Thymus (tissue), 11 donors: ENCODE data around the gene SULT6B1. TPM values are rescaled to one million over a fixed set of nuclear protein-coding genes. Genes with fewer than 3 reads are reported as not detected.
"Not testable (repeated sequence)": the region's sequence is repeated elsewhere in the genome, so short reads cannot be mapped to it uniquely, and the experiment has no call there.

ENCODE experiments used
- DNase-seq, 9 donors: peaks; one replicate each; pipeline ENCODE4 v3.0.0-alpha.2; 2013; ENCODE audit warnings: low spot score in 9 of 9, low read depth in 6 of 9, missing footprints in 1 of 9
- H3K27ac ChIP-seq, 2 donors: one replicate each; pipeline ENCODE4 v1.5.1; 2013; ENCODE audit warnings: control low read depth in 1 of 2, low read depth in 1 of 2, low read length in 1 of 2, mild to moderate bottlenecking in 1 of 2, moderate library complexity in 1 of 2
- H3K27me3 ChIP-seq, 2 donors: one replicate each; pipeline ENCODE4 v1.5.1; 2013; ENCODE audit warnings: low read length in 1 of 2; ENCODE audit not compliant: control insufficient read depth in 2 of 2, insufficient read depth in 1 of 2
- H3K36me3 ChIP-seq, 2 donors: one replicate each; pipeline ENCODE4 v1.5.1; 2013; ENCODE audit warnings: low read length in 1 of 2, mild to moderate bottlenecking in 1 of 2, moderate library complexity in 1 of 2; ENCODE audit not compliant: control insufficient read depth in 2 of 2, insufficient read depth in 2 of 2
- H3K4me1 ChIP-seq, 2 donors: one replicate each; pipeline ENCODE4 v1.5.1; 2013; ENCODE audit warnings: low read length in 2 of 2; ENCODE audit not compliant: control insufficient read depth in 2 of 2, insufficient read depth in 2 of 2
- H3K4me3 ChIP-seq, 2 donors: one replicate each; pipeline ENCODE4 v1.5.1; 2013; ENCODE audit warnings: low read length in 2 of 2, control low read depth in 1 of 2, mild to moderate bottlenecking in 1 of 2
- H3K9me3 ChIP-seq, 2 donors: one replicate each; pipeline ENCODE4 v1.5.1; 2013; ENCODE audit warnings: low read length in 1 of 2, mild to moderate bottlenecking in 1 of 2; ENCODE audit not compliant: control insufficient read depth in 2 of 2, insufficient read depth in 1 of 2
- WGBS: extraction: QIAGEN DNeasy Blood & Tissue Kit; methylation state at CpG from one replicate; pipeline ENCODE4 v1.1.7; 2013; 5-methylcytosine and 5-hydroxymethylcytosine counted together
- polyA plus RNA-seq: library from polyadenylated mRNA; stranded (reverse); fragments of 200-250 nt; gene quantifications from one replicate; pipeline ENCODE4 v1.2.3, GENCODE V29; 2013
- total RNA-seq: library from RNA; stranded (reverse); fragments of 120-200 nt; gene quantifications from one replicate; pipeline ENCODE4 v1.2.4, GENCODE V29; 2013
- donor health status: healthy.

SULT6B1 gene
- total and polyA plus RNA-seq, 2 donors: not detected

DNA sequence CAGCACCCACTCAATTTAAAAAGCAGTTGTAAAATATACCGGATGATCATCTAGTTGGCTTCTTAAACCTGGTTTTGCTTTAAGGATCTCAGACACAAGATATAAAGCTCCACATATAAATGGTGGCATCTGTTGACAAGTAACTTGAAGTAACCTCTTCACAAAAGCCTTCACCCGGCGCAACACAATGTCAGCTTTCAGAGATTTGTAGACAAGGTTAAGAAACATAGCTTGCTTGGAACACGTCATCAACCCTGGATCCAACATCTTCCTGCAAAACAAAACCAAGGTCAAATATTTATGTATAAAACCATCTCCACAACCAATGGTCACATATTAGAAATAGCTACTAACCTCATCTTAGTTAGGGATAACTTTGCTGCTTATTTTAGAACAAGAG lies 34.7 kb upstream of the SULT6B1 start:
- Histone ChIP-seq H3K36me3 (peaks cover 29 to 65% of the 10 kb centered on the region in 2 donors), H3K27ac (no peak overlapping the region), H3K4me3 (no peak overlapping the region), H3K9me3 (no peaks in the 10 kb centered on the region), H3K4me1 (no peaks in the 10 kb centered on the region), H3K27me3 (no peaks in the 10 kb centered on the region)
- no peak for DNase-seq
- WGBS: 96% methylated on average over 4 of the region's 4 CpGs

DNA sequence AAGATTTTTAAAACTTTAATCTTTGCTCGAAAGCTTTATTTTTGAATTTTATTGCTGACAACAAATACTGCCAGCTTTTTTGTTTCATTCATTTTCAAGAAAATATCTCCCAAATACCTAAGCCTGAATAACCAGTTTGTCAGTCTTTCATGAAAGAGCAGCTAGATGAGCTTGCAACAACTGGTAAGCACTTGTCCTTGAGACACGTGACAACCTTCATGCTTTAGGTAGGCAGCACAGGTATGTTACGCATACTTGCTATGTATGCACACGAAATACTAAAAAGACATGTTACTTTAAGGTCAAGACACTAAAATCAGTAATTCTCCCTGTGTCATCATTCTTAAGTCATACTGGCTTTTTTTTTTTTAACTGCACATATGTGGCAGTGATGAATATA lies 30.6 kb upstream of the SULT6B1 start:
- no peak for DNase-seq
- Histone ChIP-seq H3K4me3 (no peak overlapping the region), H3K27me3 (no peaks in the 10 kb centered on the region), H3K4me1 (no peaks in the 10 kb centered on the region), H3K27ac (no peak overlapping the region), H3K36me3 (peaks cover 22 to 74% of the 10 kb centered on the region in 2 donors), H3K9me3 (no peaks in the 10 kb centered on the region)
- 96% methylated on average over 4 of the region's 4 CpGs for WGBS

DNA sequence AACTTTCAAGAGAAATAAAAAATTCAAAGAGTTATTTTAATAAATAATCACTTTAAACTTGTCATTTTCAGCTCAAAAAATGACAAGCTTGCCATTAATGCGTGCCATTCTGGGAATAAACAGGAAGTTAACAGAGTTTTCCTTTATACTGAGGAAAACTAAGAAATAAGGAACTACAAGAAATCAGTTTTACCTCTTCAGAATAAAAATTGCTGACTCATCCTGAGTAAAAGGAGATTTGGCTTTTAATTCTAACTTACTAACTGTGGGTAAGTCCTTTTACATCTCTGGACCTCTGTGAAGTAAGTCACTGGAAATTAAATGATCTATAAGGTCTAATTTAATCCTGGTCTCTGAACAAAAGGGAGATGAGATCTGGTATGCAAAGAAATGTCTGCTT lies 26.8 kb upstream of the SULT6B1 start:
- H3K9me3 ChIP-seq: no peaks in the 10 kb centered on the region
- H3K27ac ChIP-seq: no peak overlapping the region
- no peaks in the 10 kb centered on the region for H3K27me3 ChIP-seq
- DNase-seq: no peak
- no peak overlapping the region for H3K4me3 ChIP-seq
- no peaks in the 10 kb centered on the region for H3K4me1 ChIP-seq
- WGBS: 59% methylated on average over 1 of the region's 1 CpG
- H3K36me3 ChIP-seq: peaks cover 17 to 70% of the 10 kb centered on the region in 2 donors

DNA sequence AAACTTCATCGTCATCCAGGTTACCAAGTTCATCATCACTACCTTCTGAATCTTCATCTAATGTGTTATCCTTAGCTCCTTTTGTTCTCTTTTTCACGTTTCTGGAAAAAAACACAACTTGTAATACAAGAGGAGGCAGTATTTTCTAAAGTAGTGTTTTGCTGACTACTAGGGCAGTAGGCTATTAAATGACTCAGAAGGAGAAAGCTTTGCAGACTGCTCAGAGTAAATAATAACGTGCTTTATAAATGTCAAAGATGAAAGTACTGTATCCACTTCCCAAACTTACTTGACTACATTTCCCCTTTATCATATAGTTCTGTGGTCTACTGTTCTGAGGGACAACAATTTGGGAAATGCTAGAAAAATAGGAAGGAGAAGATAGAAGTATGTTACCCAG lies 23.5 kb upstream of the SULT6B1 start:
- H3K27ac ChIP-seq: no peak overlapping the region
- WGBS: 94% methylated on average over 3 of the region's 3 CpGs
- no peaks in the 10 kb centered on the region for H3K4me1 ChIP-seq
- no peak for DNase-seq
- H3K36me3 ChIP-seq: peaks cover 13 to 81% of the 10 kb centered on the region in 2 donors
- no peak overlapping the region for H3K4me3 ChIP-seq
- H3K9me3 ChIP-seq: no peaks in the 10 kb centered on the region
- H3K27me3 ChIP-seq: no peaks in the 10 kb centered on the region

DNA sequence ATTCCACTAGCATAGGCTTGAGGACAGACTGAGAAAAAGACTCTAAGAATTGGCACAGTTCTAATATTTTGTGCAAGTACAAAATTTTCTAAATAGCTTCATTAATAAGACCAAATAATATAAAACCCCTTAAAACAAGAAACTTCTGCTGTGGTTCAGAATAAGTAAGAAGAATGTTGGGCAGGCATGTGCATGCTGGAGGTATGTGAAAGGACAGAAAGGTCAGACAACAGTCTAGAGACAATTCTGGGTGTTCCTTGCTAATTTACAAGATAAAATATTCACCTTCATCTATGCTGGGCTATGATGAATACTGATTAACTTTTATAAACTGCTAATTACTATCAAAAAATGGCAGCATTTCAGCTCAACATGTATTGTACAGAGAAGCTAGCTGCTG lies 22.7 kb upstream of the SULT6B1 start:
- H3K4me3 ChIP-seq: no peak overlapping the region
- no peak overlapping the region for H3K27ac ChIP-seq
- H3K9me3 ChIP-seq: peaks cover 0 to 4% of the 10 kb centered on the region in 2 donors
- H3K27me3 ChIP-seq: no peaks in the 10 kb centered on the region
- no peaks in the 10 kb centered on the region for H3K4me1 ChIP-seq
- no peak for DNase-seq
- H3K36me3 ChIP-seq: peaks cover 16 to 81% of the 10 kb centered on the region in 2 donors

DNA sequence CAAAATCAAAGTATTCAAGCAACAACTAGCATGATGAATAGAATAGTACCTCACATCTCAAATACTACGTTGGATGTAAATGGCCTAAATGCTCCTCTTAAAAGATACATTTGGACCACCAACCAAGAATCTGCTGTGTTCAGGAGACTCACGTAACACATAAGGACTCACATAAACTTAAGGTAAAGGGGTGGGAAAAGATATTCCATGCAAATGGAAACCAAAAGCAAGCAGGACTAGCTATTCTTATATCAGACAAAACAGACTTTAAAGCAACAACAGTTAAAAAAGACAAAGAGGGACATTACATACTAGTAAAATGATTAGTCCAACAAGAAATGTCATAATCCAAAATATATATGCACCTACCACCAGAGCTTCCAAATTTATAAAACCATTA lies 18.3 kb upstream of the SULT6B1 start:
- not testable (repeated sequence) for H3K4me1 ChIP-seq, H3K4me3 ChIP-seq, DNase-seq, H3K27ac ChIP-seq, H3K27me3 ChIP-seq, H3K9me3 ChIP-seq
- peaks cover 26 to 88% of the 10 kb centered on the region in 2 donors for H3K36me3 ChIP-seq
- 99% methylated on average over 2 of the region's 2 CpGs for WGBS

DNA sequence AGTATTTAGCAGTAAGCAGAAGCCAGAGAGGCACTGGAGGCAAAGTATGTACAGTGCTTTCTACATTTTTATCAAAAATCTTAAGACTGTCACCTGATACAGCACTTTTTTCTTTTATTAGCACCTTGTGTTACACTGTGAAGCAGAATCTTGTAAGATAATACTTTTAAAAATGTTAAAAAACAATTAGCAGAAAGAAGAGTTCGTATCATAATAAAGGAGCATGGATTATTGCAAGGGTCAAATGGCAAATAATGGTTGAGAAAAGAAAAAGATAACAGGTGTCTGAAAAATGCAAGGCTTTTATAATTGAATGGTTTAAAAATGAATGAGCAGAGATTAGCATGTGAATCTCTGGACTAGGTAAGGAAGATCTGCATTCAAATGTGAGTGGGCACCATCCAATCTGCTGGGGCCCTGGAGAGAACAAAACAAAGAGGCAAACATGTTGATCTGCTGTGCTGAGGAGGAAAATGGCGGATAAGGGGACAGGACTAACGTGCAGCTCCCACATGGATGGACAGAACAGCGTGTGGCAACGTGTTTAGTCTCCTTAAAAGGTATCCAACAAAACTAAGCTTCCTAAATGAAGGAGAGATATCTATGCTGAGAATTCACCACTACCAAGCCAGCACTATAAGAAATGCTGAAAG lies 17.3 kb upstream of the SULT6B1 start:
- Histone ChIP-seq H3K4me1 (no peaks in the 10 kb centered on the region), H3K27ac (no peak overlapping the region), H3K36me3 (peaks cover 23 to 84% of the 10 kb centered on the region in 2 donors), H3K4me3 (no peak overlapping the region), H3K27me3 (no peaks in the 10 kb centered on the region), H3K9me3 (peaks cover 0 to 5% of the 10 kb centered on the region in 2 donors)
- WGBS: 98% methylated on average over 5 of the region's 5 CpGs
- no peak for DNase-seq

DNA sequence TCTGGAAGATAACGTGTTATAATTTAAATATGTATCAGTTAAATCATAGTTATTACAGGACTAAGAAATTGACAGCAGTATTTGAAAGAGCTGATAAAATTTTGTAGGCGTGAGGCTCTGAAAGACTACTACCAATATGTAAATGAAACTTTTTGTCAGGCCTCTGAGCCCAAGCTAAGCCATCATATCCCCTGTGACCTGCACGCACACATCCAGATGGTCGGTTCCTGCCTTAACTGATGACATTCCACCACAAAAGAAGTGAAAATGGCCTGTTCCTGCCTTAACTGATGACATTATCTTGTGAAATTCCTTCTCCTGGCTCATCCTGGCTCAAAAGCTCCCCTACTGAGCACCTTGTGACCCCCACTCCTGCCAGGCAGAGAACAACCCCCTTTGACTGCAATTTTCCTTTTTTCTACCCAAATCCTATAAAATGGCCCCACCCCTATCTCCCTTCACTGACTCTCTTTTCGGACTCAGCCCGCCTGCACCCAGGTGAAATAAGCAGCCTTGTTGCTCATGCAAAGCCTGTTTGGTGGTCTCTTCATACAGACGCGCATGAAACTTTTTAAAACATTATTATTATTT lies 16.7 kb upstream of the SULT6B1 start:
- peaks cover 19 to 84% of the 10 kb centered on the region in 2 donors for H3K36me3 ChIP-seq
- 86% methylated on average over 8 of the region's 8 CpGs for WGBS
- not testable (repeated sequence) for H3K9me3 ChIP-seq, DNase-seq, H3K27ac ChIP-seq, H3K4me1 ChIP-seq, H3K27me3 ChIP-seq, H3K4me3 ChIP-seq

DNA sequence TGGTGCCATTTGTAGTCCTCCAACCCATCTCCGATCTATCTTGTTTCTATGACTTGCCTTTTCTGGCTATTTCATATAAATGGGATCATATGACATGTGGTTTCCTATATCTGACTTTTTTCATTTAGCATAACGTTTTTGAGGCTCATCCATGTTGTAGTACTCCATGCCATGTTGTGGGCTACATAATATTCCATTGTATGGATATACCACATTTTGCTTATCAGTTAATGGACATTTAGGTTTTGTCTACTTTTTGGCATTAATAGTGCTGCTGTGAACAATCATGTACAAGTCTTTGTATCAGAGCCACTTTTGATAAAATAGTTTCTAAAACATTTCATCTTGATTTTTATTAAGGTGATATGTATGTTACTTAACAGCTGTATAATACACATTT lies 15.2 kb upstream of the SULT6B1 start:
- WGBS: 97% methylated on average over 2 of the region's 2 CpGs
- Histone ChIP-seq H3K4me1 (no peaks in the 10 kb centered on the region), H3K27me3 (no peaks in the 10 kb centered on the region), H3K36me3 (peaks cover 15 to 74% of the 10 kb centered on the region in 2 donors), H3K4me3 (no peak overlapping the region), H3K27ac (no peak overlapping the region), H3K9me3 (peaks cover 0 to 5% of the 10 kb centered on the region in 2 donors)
- DNase-seq: no peak
